ENCODE measurements around the gene APOOL. TPM values are rescaled to one million over a fixed set of nuclear protein-coding genes. Genes with fewer than 3 reads are reported as not detected.

Gene APOOL
- polyA plus RNA-seq, 1 donor, result 19.4 TPM

DNA sequence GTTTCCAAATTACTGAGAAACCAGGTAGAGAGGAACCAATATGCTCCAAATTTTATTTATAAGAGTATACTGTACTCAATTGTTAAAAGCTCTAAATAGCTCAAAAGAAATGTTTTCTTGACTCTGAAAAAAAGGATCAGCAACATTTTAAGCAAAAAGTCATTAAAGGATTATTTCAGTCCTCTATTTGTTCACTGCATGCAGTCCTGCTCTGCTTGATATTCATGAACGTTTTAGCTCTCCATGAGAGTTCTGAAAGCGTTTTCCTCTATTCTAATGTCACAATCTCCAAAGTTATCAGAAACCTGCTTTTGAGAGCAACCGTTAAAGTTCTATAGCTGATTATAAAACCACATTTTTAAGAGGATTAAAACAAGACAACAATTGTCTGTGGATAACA is 110.5 kb downstream of the APOOL start:
- Histone ChIP-seq H3K9me3 (ENCODE audit: control insufficient read depth, low read depth, low read length) (no peaks in the 10 kb centered on the region), H3K27me3 (ENCODE audit: control insufficient read depth, insufficient read depth, low read length) (no peaks in the 10 kb centered on the region), H3K4me3 (ENCODE audit: low read length) (no peak overlapping the region), H3K27ac (ENCODE audit: low read length) (no peak overlapping the region), H3K36me3 (ENCODE audit: control insufficient read depth, insufficient read depth, low read length) (no peaks in the 10 kb centered on the region), H3K4me1 (ENCODE audit: control insufficient read depth, insufficient read depth, low read length) (peaks cover 4% of the 10 kb centered on the region)
- no CpG with 5 or more reads among the region's 3 CpGs for WGBS (ENCODE audit: insufficient coverage, low lambda C conversion rate)
- no peak for DNase-seq

GRCh38 chrX:85114776-85115175 is 111.1 kb downstream of the APOOL start:
- Histone ChIP-seq H3K27me3 (ENCODE audit: control insufficient read depth, insufficient read depth, low read length) (no peaks in the 10 kb centered on the region), H3K27ac (ENCODE audit: low read length) (no peak overlapping the region), H3K4me1 (ENCODE audit: control insufficient read depth, insufficient read depth, low read length) (peaks cover 4% of the 10 kb centered on the region), H3K4me3 (ENCODE audit: low read length) (no peak overlapping the region), H3K36me3 (ENCODE audit: control insufficient read depth, insufficient read depth, low read length) (no peaks in the 10 kb centered on the region), H3K9me3 (ENCODE audit: control insufficient read depth, low read depth, low read length) (no peaks in the 10 kb centered on the region)
- no peak for DNase-seq

GRCh38 chrX:85115252-85115651 is 111.6 kb downstream of the APOOL start:
- DNase-seq, result no peak
- H3K27ac ChIP-seq (ENCODE audit: low read length), result no peak overlapping the region

DNA sequence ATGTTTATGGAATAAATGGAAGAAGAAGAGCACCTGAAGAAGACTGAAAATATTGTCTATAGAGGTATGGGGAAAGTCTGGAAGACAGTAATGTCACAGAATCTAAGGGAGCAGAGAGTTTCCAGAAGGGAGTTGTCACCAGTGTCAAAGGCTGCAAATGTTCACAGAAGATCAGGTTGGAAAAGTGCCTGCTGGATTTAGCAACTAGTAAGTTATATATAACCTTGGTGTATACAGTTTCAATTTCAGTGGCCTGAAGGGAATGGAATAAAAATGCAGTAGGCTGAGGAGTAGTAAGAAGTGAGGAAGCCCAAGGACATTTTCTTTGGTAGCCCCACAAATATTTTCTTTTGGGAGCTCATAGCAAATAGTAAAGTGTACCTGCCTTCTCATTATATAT is 132.7 kb downstream of the APOOL start:
- Histone ChIP-seq H3K27ac (ENCODE audit: low read length) (no peak overlapping the region), H3K9me3 (ENCODE audit: control insufficient read depth, low read depth, low read length) (no peaks in the 10 kb centered on the region), H3K4me3 (ENCODE audit: low read length) (no peak overlapping the region), H3K27me3 (ENCODE audit: control insufficient read depth, insufficient read depth, low read length) (no peaks in the 10 kb centered on the region), H3K4me1 (ENCODE audit: control insufficient read depth, insufficient read depth, low read length) (no peaks in the 10 kb centered on the region), H3K36me3 (ENCODE audit: control insufficient read depth, insufficient read depth, low read length) (no peaks in the 10 kb centered on the region)
- no peak for DNase-seq

More at GRCh38 chrX:85115252-85115651, 111.6 kb downstream of the APOOL start:
- no CpG with 5 or more reads among the region's 1 CpG for WGBS (ENCODE audit: insufficient coverage, low lambda C conversion rate)
- Histone ChIP-seq H3K27me3 (ENCODE audit: control insufficient read depth, insufficient read depth, low read length) (no peaks in the 10 kb centered on the region), H3K4me3 (ENCODE audit: low read length) (no peak overlapping the region), H3K9me3 (ENCODE audit: control insufficient read depth, low read depth, low read length) (no peaks in the 10 kb centered on the region), H3K36me3 (ENCODE audit: control insufficient read depth, insufficient read depth, low read length) (no peaks in the 10 kb centered on the region), H3K4me1 (ENCODE audit: control insufficient read depth, insufficient read depth, low read length) (peaks cover 4% of the 10 kb centered on the region)

DNA sequence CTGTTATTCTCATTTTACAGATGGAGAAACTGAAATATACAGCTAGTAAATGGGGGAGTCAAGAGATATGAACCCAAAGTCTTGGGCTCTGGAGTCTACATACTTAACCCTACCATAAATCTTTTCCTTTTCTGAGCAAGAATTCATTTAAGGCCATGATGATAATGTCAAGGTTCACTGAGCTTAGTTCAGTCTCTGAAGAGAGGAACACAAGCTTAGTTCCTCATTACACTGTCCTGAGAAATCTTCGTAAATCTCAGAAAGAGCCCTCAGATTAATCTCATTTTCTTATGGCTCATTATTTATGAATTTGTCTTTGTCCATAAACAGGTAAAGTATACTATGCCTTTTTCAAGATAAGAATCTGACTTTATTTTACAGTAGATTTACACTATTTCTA is 135.7 kb downstream of the APOOL start:
- Histone ChIP-seq H3K27ac (ENCODE audit: low read length) (no peak overlapping the region), H3K36me3 (ENCODE audit: control insufficient read depth, insufficient read depth, low read length) (no peaks in the 10 kb centered on the region), H3K9me3 (ENCODE audit: control insufficient read depth, low read depth, low read length) (no peaks in the 10 kb centered on the region), H3K27me3 (ENCODE audit: control insufficient read depth, insufficient read depth, low read length) (no peaks in the 10 kb centered on the region), H3K4me3 (ENCODE audit: low read length) (no peak overlapping the region), H3K4me1 (ENCODE audit: control insufficient read depth, insufficient read depth, low read length) (no peaks in the 10 kb centered on the region)
- WGBS (ENCODE audit: insufficient coverage, low lambda C conversion rate), result no CpG with 5 or more reads among the region's 1 CpG
- DNase-seq, result no peak

- no CpG with 5 or more reads among the region's 1 CpG for WGBS (ENCODE audit: insufficient coverage, low lambda C conversion rate)
- Histone ChIP-seq H3K27ac (ENCODE audit: low read length) (no peak overlapping the region), H3K27me3 (ENCODE audit: control insufficient read depth, insufficient read depth, low read length) (no peaks in the 10 kb centered on the region), H3K4me3 (ENCODE audit: low read length) (no peak overlapping the region), H3K9me3 (ENCODE audit: control insufficient read depth, low read depth, low read length) (no peaks in the 10 kb centered on the region), H3K36me3 (ENCODE audit: control insufficient read depth, insufficient read depth, low read length) (no peaks in the 10 kb centered on the region), H3K4me1 (ENCODE audit: control insufficient read depth, insufficient read depth, low read length) (no peaks in the 10 kb centered on the region)
- no peak for DNase-seq
These were observed 137.3 kb downstream of the APOOL start for GRCh38 chrX:85140964-85141363.

Other genes starting within 250 kb of the APOOL start
- 0.22 TPM for gene SATL1, start 239.9 kb downstream of the APOOL start, polyA plus RNA-seq
- gene ZNF711, start 240.1 kb downstream of the APOOL start, polyA plus RNA-seq, result 42.0 TPM